Activated naive CD4-positive, alpha-beta T cell (primary cell): ENCODE results near the gene EMILIN2.

Experiments used
- DNase-seq, 4 experiments: peaks; one replicate each; lab custom pipeline; 2025; lab: John Stamatoyannopoulos, UW

EMILIN2 gene

GRCh38 chr18:2878656-2879330 lies 32.0 kb downstream of the EMILIN2 start:
- DNase-seq, result no peak

DNA sequence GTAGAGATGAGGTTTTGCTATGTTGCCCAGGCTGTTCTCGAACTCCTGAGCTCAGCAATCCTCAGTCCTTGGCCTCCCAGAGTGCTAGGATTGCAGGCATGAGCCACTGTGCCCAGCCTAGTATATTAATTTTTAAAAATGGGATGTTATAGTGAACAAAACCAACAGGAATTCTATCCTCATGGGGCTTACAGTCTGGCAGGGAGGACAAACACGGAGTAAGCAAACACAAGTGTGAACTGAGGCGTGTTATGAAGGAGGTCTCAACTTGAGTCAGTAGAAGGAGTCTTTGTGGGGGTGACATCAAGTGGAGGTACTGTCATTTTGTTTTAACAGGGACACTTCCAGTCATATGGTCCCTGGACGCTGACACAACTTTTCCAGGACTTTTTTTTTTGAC lies 33.1 kb downstream of the EMILIN2 start:
- DNase-seq, result no peak

DNA sequence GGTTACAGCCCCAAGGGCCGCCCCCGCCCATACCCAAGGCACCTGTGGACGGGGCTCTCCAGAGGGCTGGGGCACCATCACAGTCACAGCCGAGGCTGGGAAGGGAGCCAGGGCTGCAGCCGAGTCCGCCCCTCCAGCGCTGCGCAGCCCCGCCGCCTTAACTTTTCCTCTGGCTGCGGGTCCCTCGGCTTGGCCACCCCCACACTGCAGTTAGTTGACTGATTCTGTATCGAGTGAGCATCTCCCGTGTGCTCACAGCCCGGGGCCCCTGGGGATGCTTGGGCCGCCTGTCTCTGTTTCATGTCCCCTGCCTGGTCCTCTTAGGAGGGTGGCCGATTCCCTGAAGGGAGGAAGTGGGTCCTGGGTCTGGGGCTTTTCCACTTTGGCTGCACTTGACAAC lies 33.7 kb downstream of the EMILIN2 start:
- no peak for DNase-seq

GRCh38 chr18:2881088-2881839 lies 34.5 kb downstream of the EMILIN2 start:
- no peak for DNase-seq

DNA sequence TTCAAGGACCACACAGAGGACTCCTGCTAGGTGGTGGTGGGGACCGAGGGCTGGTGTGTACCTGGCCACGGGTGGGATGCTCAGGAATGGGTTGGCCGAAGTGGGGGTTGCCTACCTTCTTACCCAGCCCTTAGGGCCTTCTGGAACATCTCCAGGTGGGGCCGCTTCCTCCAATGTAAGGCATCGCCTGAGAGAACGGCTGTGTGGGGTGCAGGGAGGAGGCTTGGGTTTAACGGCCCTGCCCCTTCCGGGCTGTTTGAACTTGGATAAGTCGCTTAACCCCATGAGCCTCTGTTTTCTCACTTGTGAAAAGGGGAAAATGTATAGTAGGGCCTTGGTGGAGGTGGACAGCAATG lies 35.0 kb downstream of the EMILIN2 start:
- DNase-seq, result no peak

DNA sequence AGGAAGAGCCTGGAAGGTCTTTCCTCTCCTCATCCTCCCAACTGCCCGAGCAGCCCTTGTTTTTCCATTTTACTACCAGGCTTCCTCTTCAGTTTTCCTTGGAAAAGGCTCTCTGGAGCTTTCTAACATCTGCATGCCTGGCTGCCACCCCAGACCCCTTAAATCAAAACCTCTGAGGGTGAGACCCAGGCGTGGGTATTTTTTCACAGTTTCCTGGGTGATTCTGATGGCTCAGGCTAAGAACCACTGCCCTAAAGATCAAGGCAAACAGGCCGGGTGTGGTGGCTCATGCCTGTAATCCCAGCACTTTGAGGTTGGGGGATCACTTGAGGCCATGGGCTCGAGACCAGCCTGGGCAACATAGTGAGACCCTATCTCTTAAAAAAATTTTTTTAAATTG lies 35.4 kb downstream of the EMILIN2 start:
- no peak for DNase-seq

- DNase-seq, result peak in 3 of 4 experiments; percentile 2 to 25 (median 14)
Measured at GRCh38 chr18:2883076-2883735, 36.4 kb downstream of the EMILIN2 start.

DNA sequence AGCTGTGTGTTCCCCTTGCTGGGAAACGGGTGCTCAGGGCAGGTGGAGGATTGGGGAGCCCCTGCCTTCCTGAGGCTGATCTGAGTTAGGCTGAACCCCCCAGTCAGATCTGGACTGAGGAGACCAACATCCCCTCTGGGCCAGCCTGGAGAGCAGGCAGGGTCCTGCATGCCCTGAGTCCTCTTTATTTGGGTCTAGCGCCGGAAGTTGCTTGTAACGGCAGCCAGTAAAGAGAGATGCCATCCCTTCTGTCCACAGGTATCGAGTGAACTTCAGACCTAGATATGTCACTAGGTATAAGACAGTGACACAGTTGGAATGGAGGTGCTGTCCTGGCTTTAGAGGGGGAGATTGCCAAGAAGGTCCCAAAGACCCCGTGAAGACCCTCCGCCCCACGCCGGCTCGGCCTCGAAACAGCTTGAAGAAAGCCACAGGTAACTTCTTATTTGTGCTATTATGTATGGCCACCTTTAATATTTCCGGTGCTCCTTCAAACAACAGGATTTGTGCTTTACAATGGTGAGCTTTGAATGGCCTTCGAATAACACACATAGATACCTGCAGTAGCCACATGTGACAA lies 38.0 kb downstream of the EMILIN2 start:
- no peak for DNase-seq

- DNase-seq, result no peak
Measured at GRCh38 chr18:2887470-2887869, 40.7 kb downstream of the EMILIN2 start.

GRCh38 chr18:2889761-2890192 lies 43.0 kb downstream of the EMILIN2 start:
- no peak for DNase-seq

GRCh38 chr18:2890606-2891005 lies 43.8 kb downstream of the EMILIN2 start:
- DNase-seq, result no peak

DNA sequence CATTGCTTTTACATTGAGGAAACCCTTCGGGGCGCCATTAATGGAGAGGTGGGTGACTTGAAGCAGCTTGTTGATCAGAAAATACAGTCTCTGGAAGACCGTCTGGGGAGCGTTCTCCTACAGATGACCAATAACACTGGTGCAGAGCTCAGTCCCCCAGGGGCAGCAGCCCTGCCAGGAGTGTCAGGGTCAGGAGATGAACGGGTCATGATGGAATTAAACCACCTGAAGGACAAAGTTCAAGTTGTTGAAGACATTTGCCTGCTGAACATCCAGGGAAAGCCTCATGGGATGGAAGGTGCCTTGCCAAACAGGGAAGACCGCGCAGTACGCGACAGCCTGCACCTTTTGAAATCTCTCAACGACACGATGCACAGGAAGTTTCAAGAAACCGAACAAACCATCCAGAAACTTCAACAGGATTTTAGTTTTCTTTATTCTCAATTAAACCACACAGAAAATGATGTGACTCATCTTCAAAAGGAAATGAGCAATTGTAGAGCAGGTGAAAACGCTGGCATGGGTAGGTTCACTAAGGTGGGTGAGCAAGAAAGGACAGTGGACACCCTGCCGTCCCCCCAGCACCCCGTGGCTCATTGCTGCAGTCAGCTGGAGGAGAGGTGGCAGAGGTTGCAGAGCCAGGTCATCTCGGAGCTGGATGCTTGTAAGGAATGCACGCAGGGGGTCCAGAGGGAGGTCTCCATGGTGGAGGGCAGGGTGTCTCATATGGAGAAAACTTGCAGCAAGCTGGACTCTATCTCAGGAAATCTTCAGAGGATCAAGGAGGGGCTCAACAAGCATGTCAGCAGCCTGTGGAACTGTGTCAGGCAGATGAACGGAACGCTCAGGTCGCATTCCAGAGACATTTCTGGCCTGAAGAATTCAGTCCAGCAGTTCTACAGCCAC lies 45.0 kb downstream of the EMILIN2 start:
- DNase-seq, result no peak

DNA sequence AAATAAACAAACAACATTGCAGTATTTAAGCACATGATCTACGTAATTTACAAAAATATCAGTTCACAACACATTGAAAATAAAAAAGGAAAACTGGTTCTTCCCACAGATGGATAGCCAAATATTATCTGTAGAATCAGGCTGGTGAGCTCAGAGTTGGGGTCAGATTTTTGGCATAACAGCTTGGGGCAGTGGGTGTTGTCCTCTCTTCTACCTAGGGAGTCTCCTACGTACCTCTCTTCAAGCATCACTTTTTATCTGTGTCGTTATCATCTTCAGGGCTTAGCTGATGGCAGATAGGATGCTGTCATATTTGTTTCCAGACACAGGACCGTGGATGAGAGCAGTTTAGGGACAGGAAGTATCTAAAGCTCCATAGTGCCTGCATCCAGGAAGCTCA lies 46.2 kb downstream of the EMILIN2 start:
- no peak for DNase-seq

DNA sequence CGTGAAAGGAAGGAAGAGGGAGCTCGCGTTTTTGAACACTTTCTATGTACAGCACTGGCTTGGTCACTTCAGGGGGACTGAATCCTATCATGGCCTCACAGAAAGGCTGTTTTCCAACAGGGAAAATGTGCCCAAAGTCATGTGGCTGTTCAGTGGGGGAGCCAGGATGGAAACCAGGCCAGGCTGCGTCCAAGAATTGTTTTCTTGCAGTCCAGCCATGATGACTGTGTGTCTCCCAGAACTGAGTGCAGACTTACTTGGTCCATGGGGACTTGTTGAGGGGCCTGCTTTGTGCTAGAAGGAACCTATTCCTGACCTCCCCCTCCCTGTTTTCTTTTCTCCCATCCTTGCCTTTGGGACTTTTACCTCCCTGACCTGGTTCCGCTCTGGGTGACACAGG lies 46.9 kb downstream of the EMILIN2 start:
- DNase-seq, result no peak

GRCh38 chr18:2894131-2894840 lies 47.5 kb downstream of the EMILIN2 start:
- no peak for DNase-seq

DNA sequence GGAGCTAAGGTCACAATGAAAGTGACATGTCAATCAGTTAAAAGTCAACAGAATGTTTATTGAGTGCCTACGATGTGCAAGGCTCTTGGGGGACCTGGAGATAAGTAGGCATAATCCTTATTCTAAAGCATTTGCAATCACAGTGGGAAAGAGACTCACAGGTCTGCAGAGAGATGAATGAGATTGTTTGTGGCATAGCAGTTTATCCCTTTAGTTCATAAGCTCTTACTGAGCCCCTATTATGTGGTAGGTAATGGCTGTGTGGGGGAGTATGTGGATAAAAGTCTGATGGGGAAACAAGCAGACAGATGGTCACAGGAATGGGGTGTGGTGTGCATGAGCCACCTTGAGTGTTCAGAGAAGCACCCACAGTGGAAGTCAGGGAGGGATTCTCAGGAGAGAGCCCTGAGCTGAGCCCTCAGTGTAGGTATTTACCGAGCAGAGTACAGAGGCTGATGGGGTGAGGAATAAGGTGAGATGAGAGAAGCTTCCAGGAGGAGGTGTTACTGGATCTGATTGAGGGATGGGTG lies 48.1 kb downstream of the EMILIN2 start:
- no peak for DNase-seq

- no peak for DNase-seq
Measured at GRCh38 chr18:2895391-2895790, 48.6 kb downstream of the EMILIN2 start.

DNA sequence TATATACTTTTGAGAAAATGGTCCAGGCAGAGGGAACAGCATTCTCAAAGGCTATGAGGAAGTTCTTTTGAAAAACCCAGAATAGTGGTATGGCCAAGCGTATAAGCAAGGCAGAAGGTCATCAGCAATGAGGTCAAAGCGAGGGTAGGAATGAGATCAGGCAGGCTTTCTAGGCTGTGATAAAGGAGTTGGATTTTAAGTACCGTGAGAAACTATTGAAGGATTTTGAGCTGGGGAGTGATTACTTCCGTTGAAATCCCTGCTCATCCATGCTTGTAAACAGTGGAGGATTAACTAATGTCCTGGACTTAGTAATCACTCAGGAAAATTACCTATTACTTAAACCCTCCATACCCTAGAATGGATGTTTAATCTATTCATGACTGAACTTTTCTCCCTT lies 50.2 kb downstream of the EMILIN2 start:
- DNase-seq, result no peak

- DNase-seq, result no peak
Measured at GRCh38 chr18:2897448-2898185, 50.8 kb downstream of the EMILIN2 start.

DNA sequence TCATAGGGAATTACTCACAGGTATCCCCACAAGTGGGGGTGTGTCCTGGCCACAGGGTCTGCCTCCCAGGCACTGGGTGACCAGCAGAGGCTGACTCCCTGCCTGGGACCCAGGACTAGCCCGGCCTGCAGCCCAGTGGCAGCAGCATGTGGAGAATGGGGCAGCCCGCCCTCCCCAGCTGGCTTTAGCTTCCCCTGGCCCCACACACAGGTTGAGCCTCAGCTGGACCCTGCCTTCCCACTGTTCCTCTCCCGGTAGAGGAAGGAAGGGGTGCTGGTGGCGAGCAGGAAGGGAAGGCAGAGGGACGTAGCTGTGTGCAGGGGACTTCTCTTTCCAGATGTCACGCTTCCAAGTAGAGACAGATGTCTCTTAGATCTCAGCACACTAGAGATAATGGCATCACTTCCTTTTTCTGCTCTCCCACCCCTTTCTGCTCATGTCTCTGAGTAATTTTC lies 51.4 kb downstream of the EMILIN2 start:
- DNase-seq, result no peak
